CD14-positive monocyte (primary cell): Measurements from ENCODE around the gene TACR1. TPM values are rescaled to one million over a fixed set of nuclear protein-coding genes. Genes with fewer than 3 reads are reported as not detected.

ENCODE experiments used
- DNase-seq, 3 donors: peaks; one replicate each; pipeline ENCODE4 v3.0.0-alpha.2; 2011 to 2022
- H2AFZ ChIP-seq: 2 replicates; pipeline ENCODE4 v1.6.0; 2012; ENCODE audit warnings: mild to moderate bottlenecking, low read depth, low read length, inconsistent platforms; ENCODE audit not compliant: insufficient read depth, poor library complexity, severe bottlenecking
- H3K27ac ChIP-seq, 2 donors: 1 replicate in 1 of 2; 2 replicates in 1 of 2; pipeline ENCODE4 v1.5.1; 2012 to 2013; ENCODE audit warnings: low read length in 2 of 2, control low read depth in 1 of 2, inconsistent platforms in 1 of 2, low read depth in 1 of 2, mild to moderate bottlenecking in 1 of 2
- H3K27me3 ChIP-seq, 2 donors: one replicate each; pipeline versions ENCODE4 v1.6.0 to v1.6.1; 2011 to 2013; ENCODE audit warnings: low read length in 2 of 2; ENCODE audit not compliant: control insufficient read depth in 2 of 2, insufficient read depth in 2 of 2
- H3K36me3 ChIP-seq, 2 donors: replicated peaks in 1 of 2; 1 replicate in 1 of 2; 2 replicates in 1 of 2; pipeline versions ENCODE4 v1.5.1 to v1.6.1; 2012 to 2013; ENCODE audit warnings: low read length in 2 of 2, control low read depth in 1 of 2, inconsistent platforms in 1 of 2, mild to moderate bottlenecking in 1 of 2; ENCODE audit not compliant: insufficient read depth in 2 of 2, control insufficient read depth in 1 of 2
- H3K4me1 ChIP-seq, 2 donors: 1 replicate in 1 of 2; 2 replicates in 1 of 2; pipeline versions ENCODE4 v1.5.1 to v1.6.1; 2012 to 2013; ENCODE audit warnings: low read length in 2 of 2, control low read depth in 1 of 2, inconsistent platforms in 1 of 2, mild to moderate bottlenecking in 1 of 2, moderate library complexity in 1 of 2; ENCODE audit not compliant: insufficient read depth in 2 of 2, control insufficient read depth in 1 of 2
- H3K4me2 ChIP-seq: replicated peaks from 2 replicates; pipeline ENCODE3; 2012; ENCODE audit warnings: low read length, moderate library complexity, mild to moderate bottlenecking; ENCODE audit not compliant: poor library complexity, severe bottlenecking; ENCODE audit errors: extremely low read depth
- H3K4me3 ChIP-seq, 3 experiments: fragments of 200-600 bp in 1 of 3; sonication (generic) in 1 of 3; replicated peaks in 1 of 3; 1 replicate in 2 of 3; 2 replicates in 1 of 3; pipeline ENCODE4 v1.5.1; 2011 to 2013; ENCODE audit warnings: low read length in 3 of 3, mild to moderate bottlenecking in 3 of 3, control low read depth in 2 of 3, low read depth in 2 of 3, inconsistent platforms in 1 of 3, moderate library complexity in 1 of 3
- H3K79me2 ChIP-seq: 2 replicates; pipeline ENCODE4 v1.6.0; 2012; ENCODE audit warnings: mild to moderate bottlenecking, control low read depth, inconsistent platforms, low read length, moderate library complexity; ENCODE audit not compliant: insufficient read depth
- H3K9ac ChIP-seq: 2 replicates; pipeline ENCODE4 v1.6.0; 2017; ENCODE audit warnings: low read length, mild to moderate bottlenecking; ENCODE audit not compliant: insufficient read depth, poor library complexity, severe bottlenecking
- H3K9me3 ChIP-seq, 2 donors: replicated peaks in 1 of 2; 1 replicate in 1 of 2; 2 replicates in 1 of 2; pipeline versions ENCODE4 v1.5.1 to v1.6.1; 2012 to 2013; ENCODE audit warnings: low read length in 2 of 2, control low read depth in 1 of 2; ENCODE audit not compliant: control insufficient read depth in 1 of 2, insufficient read depth in 1 of 2
- H4K20me1 ChIP-seq: 2 replicates; pipeline ENCODE4 v1.6.0; 2012; ENCODE audit warnings: mild to moderate bottlenecking, low read length, control low read depth, moderate library complexity; ENCODE audit not compliant: insufficient read depth
- H3K27ac Mint-ChIP-seq, 7 donors: one replicate each; pipeline ENCODE4 v1.8.0; 2020; ENCODE audit warnings: mild to moderate bottlenecking in 7 of 7, mixed read lengths in 7 of 7, moderate library complexity in 6 of 7, inconsistent platforms in 2 of 7
- H3K27me3 Mint-ChIP-seq, 3 donors: one replicate each; pipeline ENCODE4 v1.8.0; 2021 to 2022; ENCODE audit warnings: low read depth in 3 of 3, mild to moderate bottlenecking in 3 of 3, mixed read lengths in 3 of 3, moderate library complexity in 3 of 3, inconsistent platforms in 1 of 3
- H3K36me3 Mint-ChIP-seq, 2 donors: one replicate each; pipeline ENCODE4 v1.8.0; 2020; ENCODE audit warnings: mixed read lengths in 2 of 2, inconsistent platforms in 1 of 2, mild to moderate bottlenecking in 1 of 2
- H3K4me1 Mint-ChIP-seq: one replicate; pipeline ENCODE4 v1.8.0; 2020; ENCODE audit warnings: mild to moderate bottlenecking, mixed read lengths
- H3K4me3 Mint-ChIP-seq, 2 donors: one replicate each; pipeline ENCODE4 v1.8.0; 2020; ENCODE audit warnings: mild to moderate bottlenecking in 2 of 2, mixed read lengths in 2 of 2, moderate library complexity in 1 of 2
- H3K9me3 Mint-ChIP-seq, 7 donors: one replicate each; pipeline ENCODE4 v1.8.0; 2020 to 2022; ENCODE audit warnings: mixed read lengths in 7 of 7, mild to moderate bottlenecking in 6 of 7, moderate library complexity in 6 of 7, inconsistent platforms in 2 of 7
- CTCF ChIP-seq: fragments of 200-600 bp; IDR thresholded peaks from one replicate; pipeline ENCODE4 v1.8.0; 2022; ENCODE audit warnings: antibody characterized with exemption, mild to moderate bottlenecking
- WGBS: methylation state at CpG from one replicate; pipeline ENCODE4 v1.1.5; 2013; ENCODE audit warnings: missing lambda C conversion rate; ENCODE audit not compliant: insufficient coverage; 5-methylcytosine and 5-hydroxymethylcytosine counted together
- intact Hi-C, 2 donors: fragments of 100-400 bp; cut with micrococcal nuclease; formaldehyde crosslinking; loops; one replicate each; pipeline versions ENCODE4 v1.15.0 to v1.15.1; 2023
- polyA plus RNA-seq, 3 donors: library from polyadenylated mRNA; depleted of rRNA in 1 of 3; unstranded in 2 of 3; stranded (reverse) in 1 of 3; fragments of 300-500 nt in 2 of 3; fragments of >200 nt in 1 of 3; fragmentation: Illumina TruSeq in 2 of 3; gene quantifications; 1 replicate in 2 of 3; 2 replicates in 1 of 3; pipeline ENCODE4 v1.2.3, GENCODE V29; 2012 to 2021

TACR1 gene
- polyA plus RNA-seq, 3 donors, result not detected

DNA sequence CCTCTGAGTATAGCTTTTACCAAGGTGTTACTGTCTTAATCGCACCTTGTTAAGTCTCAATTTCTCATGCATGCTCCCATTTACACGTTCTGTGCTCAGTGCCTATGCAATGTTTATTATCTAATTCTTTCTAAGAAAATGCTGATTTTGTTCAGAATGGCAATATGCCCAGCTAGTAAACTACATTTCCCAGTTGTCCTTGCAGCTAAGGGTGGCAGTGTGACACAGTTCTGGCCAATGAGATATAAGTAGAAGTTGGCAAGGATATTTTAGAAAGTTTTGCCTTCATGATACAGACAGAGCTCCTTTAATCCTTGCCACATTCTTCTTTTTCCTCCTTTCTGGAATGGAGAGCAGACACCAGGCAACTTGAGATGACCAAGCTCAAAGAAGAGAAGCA lies 195.5 kb downstream of the TACR1 start:
- Histone ChIP-seq H3K4me3 (no peak overlapping the region), H3K4me1 (no peaks in the 10 kb centered on the region), H3K9ac (no peak overlapping the region), H3K36me3 (no peaks in the 10 kb centered on the region), H3K9me3 (peaks cover 0 to 1% of the 10 kb centered on the region in 2 donors), H3K79me2 (no peaks in the 10 kb centered on the region), H4K20me1 (no peaks in the 10 kb centered on the region), H3K27me3 (no peaks in the 10 kb centered on the region), H3K27ac (no peak overlapping the region), H2AFZ (no peak overlapping the region), H3K4me2 (no peak overlapping the region)
- no peaks in the 10 kb centered on the region for H3K27me3 Mint-ChIP-seq
- H3K4me1 Mint-ChIP-seq, result peaks cover 4% of the 10 kb centered on the region
- no peak overlapping the region for H3K4me3 Mint-ChIP-seq
- no peak for TF ChIP-seq CTCF
- DNase-seq, result no peak
- intact Hi-C loops, result no loop called here
- no peak overlapping the region for H3K27ac Mint-ChIP-seq
- no peaks in the 10 kb centered on the region for H3K36me3 Mint-ChIP-seq
- WGBS, result 100% methylated on average over 1 of the region's 2 CpGs
- peaks cover 0 to 6% (median 0%) of the 10 kb centered on the region in 7 donors for H3K9me3 Mint-ChIP-seq

GRCh38 chr2:75003276-75003675 lies 196.0 kb downstream of the TACR1 start:
- Histone ChIP-seq H3K79me2 (no peaks in the 10 kb centered on the region), H3K27me3 (no peaks in the 10 kb centered on the region), H4K20me1 (no peaks in the 10 kb centered on the region), H3K27ac (no peak overlapping the region), H3K9ac (no peak overlapping the region), H2AFZ (no peak overlapping the region), H3K36me3 (no peaks in the 10 kb centered on the region), H3K9me3 (peaks cover 0 to 6% of the 10 kb centered on the region in 2 donors), H3K4me3 (no peak overlapping the region), H3K4me2 (no peak overlapping the region), H3K4me1 (no peaks in the 10 kb centered on the region)
- intact Hi-C loops, result no loop called here
- no peak overlapping the region for H3K4me3 Mint-ChIP-seq
- 60% methylated on average over 1 of the region's 2 CpGs for WGBS
- peaks cover 0 to 11% (median 3%) of the 10 kb centered on the region in 7 donors for H3K9me3 Mint-ChIP-seq
- no peak for DNase-seq
- no peak for TF ChIP-seq CTCF
- H3K27me3 Mint-ChIP-seq, result no peaks in the 10 kb centered on the region
- peaks cover 4% of the 10 kb centered on the region for H3K4me1 Mint-ChIP-seq
- no peak overlapping the region for H3K27ac Mint-ChIP-seq
- H3K36me3 Mint-ChIP-seq, result peaks cover 0 to 2% of the 10 kb centered on the region in 2 donors
